Measurements from ENCODE around the gene VTI1A.

Gene VTI1A

GRCh38 chr10:112507046-112507445 is 60.0 kb downstream of the VTI1A start:
- DNase-seq (ENCODE audit: low read depth in 2 of 2) = no peak

GRCh38 chr10:112507988-112508387 is 61.0 kb downstream of the VTI1A start:
- no peak for DNase-seq (ENCODE audit: low read depth in 2 of 2)

- DNase-seq (ENCODE audit: low read depth in 2 of 2) = no peak
Measured at GRCh38 chr10:112509558-112510291, 62.7 kb downstream of the VTI1A start.

GRCh38 chr10:112510384-112510783 is 63.4 kb downstream of the VTI1A start:
- no peak for DNase-seq (ENCODE audit: low read depth in 2 of 2)

GRCh38 chr10:112512294-112512693 is 65.3 kb downstream of the VTI1A start:
- no peak for DNase-seq (ENCODE audit: low read depth in 2 of 2)

- no peak for DNase-seq (ENCODE audit: low read depth in 2 of 2)
Measured at GRCh38 chr10:112515126-112515525, 68.1 kb downstream of the VTI1A start.

- no peak for DNase-seq (ENCODE audit: low read depth in 2 of 2)
Measured at GRCh38 chr10:112515852-112516251, 68.8 kb downstream of the VTI1A start.

GRCh38 chr10:112517451-112517862 is 70.4 kb downstream of the VTI1A start:
- DNase-seq (ENCODE audit: low read depth in 2 of 2) = no peak

- no peak for DNase-seq (ENCODE audit: low read depth in 2 of 2)
Measured at GRCh38 chr10:112519133-112519761, 72.2 kb downstream of the VTI1A start.

- no peak for DNase-seq (ENCODE audit: low read depth in 2 of 2)
Measured at GRCh38 chr10:112520914-112521313, 73.9 kb downstream of the VTI1A start.

- DNase-seq (ENCODE audit: low read depth in 2 of 2) = no peak
Measured at GRCh38 chr10:112524641-112525040, 77.6 kb downstream of the VTI1A start.

GRCh38 chr10:112525200-112525599 is 78.2 kb downstream of the VTI1A start:
- no peak for DNase-seq (ENCODE audit: low read depth in 2 of 2)

GRCh38 chr10:112526139-112526538 is 79.1 kb downstream of the VTI1A start:
- no peak for DNase-seq (ENCODE audit: low read depth in 2 of 2)

GRCh38 chr10:112526906-112527305 is 79.9 kb downstream of the VTI1A start:
- no peak for DNase-seq (ENCODE audit: low read depth in 2 of 2)

GRCh38 chr10:112528235-112528634 is 81.2 kb downstream of the VTI1A start:
- no peak for DNase-seq (ENCODE audit: low read depth in 2 of 2)

- no peak for DNase-seq (ENCODE audit: low read depth in 2 of 2)
Measured at GRCh38 chr10:112531421-112531820, 84.4 kb downstream of the VTI1A start.

- DNase-seq (ENCODE audit: low read depth in 2 of 2) = no peak
Measured at GRCh38 chr10:112532189-112532588, 85.2 kb downstream of the VTI1A start.

- no peak for DNase-seq (ENCODE audit: low read depth in 2 of 2)
Measured at GRCh38 chr10:112532956-112533355, 85.9 kb downstream of the VTI1A start.

- DNase-seq (ENCODE audit: low read depth in 2 of 2) = no peak
Measured at GRCh38 chr10:112533916-112534315, 86.9 kb downstream of the VTI1A start.

- DNase-seq (ENCODE audit: low read depth in 2 of 2) = no peak
Measured at GRCh38 chr10:112535531-112535951, 88.5 kb downstream of the VTI1A start.

GRCh38 chr10:112536663-112537062 is 89.6 kb downstream of the VTI1A start:
- no peak for DNase-seq (ENCODE audit: low read depth in 2 of 2)

- DNase-seq (ENCODE audit: low read depth in 2 of 2) = no peak
Measured at GRCh38 chr10:112538168-112538567, 91.2 kb downstream of the VTI1A start.

- DNase-seq (ENCODE audit: low read depth in 2 of 2) = no peak
Measured at GRCh38 chr10:112539340-112539739, 92.3 kb downstream of the VTI1A start.

Measured in stimulated activated CD4-positive, alpha-beta T cell treated with anti-CD3 and anti-CD28 coated beads, Interleukin-1b, Interleukin-23, amount 100 ng/mL, for 1 hour (primary cell).